H9 (cell line): ENCODE data around the gene GATA1. TPM values are rescaled to one million over a fixed set of nuclear protein-coding genes. Genes with fewer than 3 reads are reported as not detected.

Experiments used
- DNase-seq: peaks from one replicate; pipeline ENCODE4 v3.0.0-alpha.2; 2017
- H2AFZ ChIP-seq: one replicate; pipeline ENCODE4 v1.6.1; 2013; ENCODE audit warnings: mild to moderate bottlenecking, low read length, control low read depth, moderate library complexity
- H2AK5ac ChIP-seq: 2 replicates; pipeline ENCODE4 v1.6.1; 2013; ENCODE audit warnings: low read length, control low read depth, mixed read lengths; ENCODE audit not compliant: insufficient read length
- H2BK120ac ChIP-seq: one replicate; pipeline ENCODE4 v1.6.1; 2013; ENCODE audit warnings: low read depth, mild to moderate bottlenecking, low read length, control low read depth, inconsistent platforms; ENCODE audit not compliant: poor library complexity, severe bottlenecking
- H2BK12ac ChIP-seq: 2 replicates; pipeline ENCODE4 v1.6.1; 2013; ENCODE audit warnings: low read length, control low read depth, mixed read lengths, low read depth; ENCODE audit not compliant: insufficient read length
- H2BK15ac ChIP-seq: 2 replicates; pipeline ENCODE4 v1.6.1; 2013; ENCODE audit warnings: low read depth, low read length, control low read depth
- H2BK20ac ChIP-seq: one replicate; pipeline ENCODE4 v1.6.1; 2013; ENCODE audit warnings: low read depth, mild to moderate bottlenecking, low read length, control low read depth, inconsistent platforms; ENCODE audit not compliant: poor library complexity, severe bottlenecking
- H2BK5ac ChIP-seq: 2 replicates; pipeline ENCODE4 v1.6.1; 2013; ENCODE audit warnings: low read length, control low read depth, mixed read lengths; ENCODE audit not compliant: insufficient read length
- H3K14ac ChIP-seq: 2 replicates; pipeline ENCODE4 v1.6.1; 2013; ENCODE audit warnings: low read length, control low read depth; ENCODE audit not compliant: insufficient read depth
- H3K18ac ChIP-seq: 2 replicates; pipeline ENCODE4 v1.6.1; 2013; ENCODE audit warnings: low read depth, mild to moderate bottlenecking, mixed read lengths, low read length, control low read depth; ENCODE audit not compliant: insufficient read length
- H3K23ac ChIP-seq: 2 replicates; pipeline ENCODE4 v1.6.1; 2013; ENCODE audit warnings: low read length, control low read depth, mixed read lengths, low read depth; ENCODE audit not compliant: insufficient read length
- H3K23me2 ChIP-seq: 2 replicates; pipeline ENCODE4 v1.6.1; 2013; ENCODE audit warnings: low read depth, mild to moderate bottlenecking, mixed read lengths, low read length, control low read depth; ENCODE audit not compliant: insufficient read length, poor library complexity, severe bottlenecking
- H3K27ac ChIP-seq: 2 replicates; pipeline ENCODE4 v1.5.1; 2013; ENCODE audit warnings: low read length, control low read depth, mixed read lengths, low read depth; ENCODE audit not compliant: insufficient read length
- H3K27me3 ChIP-seq: 2 replicates; pipeline ENCODE4 v1.6.1; 2013; ENCODE audit warnings: low read length, control low read depth, inconsistent platforms; ENCODE audit not compliant: insufficient read depth
- H3K4ac ChIP-seq: 2 replicates; pipeline ENCODE4 v1.6.1; 2013; ENCODE audit warnings: low read depth, mild to moderate bottlenecking, control low read depth, inconsistent platforms, low read length, moderate library complexity
- H3K4me1 ChIP-seq: 2 replicates; pipeline ENCODE4 v1.6.1; 2013; ENCODE audit warnings: low read length, control low read depth, inconsistent platforms; ENCODE audit not compliant: insufficient read depth
- H3K4me2 ChIP-seq: 2 replicates; pipeline ENCODE4 v1.6.1; 2013; ENCODE audit warnings: low read length, control low read depth, mixed read lengths; ENCODE audit not compliant: insufficient read length, insufficient read depth
- H3K56ac ChIP-seq: 2 replicates; pipeline ENCODE4 v1.6.1; 2013; ENCODE audit warnings: low read depth, mild to moderate bottlenecking, mixed read lengths, low read length, control low read depth; ENCODE audit not compliant: insufficient read length
- H3K79me1 ChIP-seq: 2 replicates; pipeline ENCODE4 v1.6.1; 2013; ENCODE audit warnings: low read depth, mild to moderate bottlenecking, moderate library complexity, low read length, control low read depth, inconsistent platforms; ENCODE audit not compliant: insufficient read depth, poor library complexity, severe bottlenecking
- H3K79me2 ChIP-seq: 2 replicates; pipeline ENCODE4 v1.6.1; 2013; ENCODE audit warnings: low read length, control low read depth, inconsistent platforms; ENCODE audit not compliant: insufficient read depth
- H3K9ac ChIP-seq: 2 replicates; pipeline ENCODE4 v1.6.1; 2013; ENCODE audit warnings: low read length, control low read depth, mixed read lengths; ENCODE audit not compliant: insufficient read length; ENCODE audit errors: extremely low read depth
- H3K9me3 ChIP-seq: one replicate; pipeline ENCODE4 v1.6.1; 2013; ENCODE audit warnings: low read depth, low read length, inconsistent platforms; ENCODE audit not compliant: control insufficient read depth
- H3T11ph ChIP-seq: one replicate; pipeline ENCODE4 v1.6.1; 2013; ENCODE audit warnings: mild to moderate bottlenecking, low read length, control low read depth, inconsistent platforms
- H4K20me1 ChIP-seq: one replicate; pipeline ENCODE4 v1.6.1; 2013; ENCODE audit not compliant: control insufficient read depth, insufficient read length, insufficient read depth
- H4K5ac ChIP-seq: 2 replicates; pipeline ENCODE4 v1.6.1; 2013; ENCODE audit warnings: low read depth, mild to moderate bottlenecking, mixed read lengths, low read length, control low read depth; ENCODE audit not compliant: insufficient read length
- H4K8ac ChIP-seq: replicated peaks from 2 replicates; pipeline ENCODE4 v1.6.1; 2013; ENCODE audit warnings: low read length, control low read depth, mixed read lengths, low read depth; ENCODE audit not compliant: insufficient read length
- H4K91ac ChIP-seq: 2 replicates; pipeline ENCODE4 v1.6.1; 2013; ENCODE audit warnings: low read depth, mild to moderate bottlenecking, moderate library complexity, mixed read lengths, low read length, control low read depth; ENCODE audit not compliant: insufficient read length
- H3K27ac Mint-ChIP-seq, 3 experiments: 2 replicates in 2 of 3; 3 replicates in 1 of 3; pipeline ENCODE4 v1.8.0; 2020 to 2021; ENCODE audit warnings: mixed read lengths in 3 of 3, mild to moderate bottlenecking in 1 of 3, moderate library complexity in 1 of 3
- H3K27me3 Mint-ChIP-seq: 2 replicates; pipeline ENCODE4 v1.8.0; 2021; ENCODE audit warnings: low read depth, mild to moderate bottlenecking, moderate library complexity, mixed read lengths
- H3K36me3 Mint-ChIP-seq, 3 experiments: 2 replicates in 2 of 3; 3 replicates in 1 of 3; pipeline ENCODE4 v1.8.0; 2020 to 2021; ENCODE audit warnings: low read depth in 3 of 3, mixed read lengths in 3 of 3; ENCODE audit not compliant: insufficient read depth in 1 of 3
- H3K4me1 Mint-ChIP-seq, 2 experiments: 2 replicates each; pipeline ENCODE4 v1.8.0; 2020; ENCODE audit warnings: mixed read lengths in 2 of 2
- H3K4me3 Mint-ChIP-seq, 2 experiments: 2 replicates in 1 of 2; 3 replicates in 1 of 2; pipeline ENCODE4 v1.8.0; 2020 to 2021; ENCODE audit warnings: mild to moderate bottlenecking in 2 of 2, mixed read lengths in 2 of 2, moderate library complexity in 1 of 2
- H3K9me3 Mint-ChIP-seq, 2 experiments: 2 replicates in 1 of 2; 3 replicates in 1 of 2; pipeline ENCODE4 v1.8.0; 2020; ENCODE audit warnings: mild to moderate bottlenecking in 2 of 2, mixed read lengths in 2 of 2, moderate library complexity in 1 of 2
- WGBS: extraction: QIAGEN DNeasy Blood & Tissue Kit; methylation state at CpG from one replicate; pipeline ENCODE4 v1.1.7; 2013; ENCODE audit warnings: missing lambda C conversion rate, low lambda C conversion rate, mixed read lengths; ENCODE audit not compliant: insufficient read length; ENCODE audit errors: extremely low coverage; 5-methylcytosine and 5-hydroxymethylcytosine counted together
- total RNA-seq: library from RNA; stranded (reverse); gene quantifications from 2 replicates; pipeline ENCODE4 v1.2.1, GENCODE V29; 2021
- TF ChIP-seq, protein P1 (sequence below): fragments of 200-600 bp; sonication (generic); conservative IDR thresholded peaks from 3 replicates; pipeline ENCODE4 v1.8.0; 2021; ENCODE audit warnings: antibody characterized with exemption, mild to moderate bottlenecking

Gene GATA1
- total RNA-seq, 1 experiment from 2014 or later = not detected

DNA sequence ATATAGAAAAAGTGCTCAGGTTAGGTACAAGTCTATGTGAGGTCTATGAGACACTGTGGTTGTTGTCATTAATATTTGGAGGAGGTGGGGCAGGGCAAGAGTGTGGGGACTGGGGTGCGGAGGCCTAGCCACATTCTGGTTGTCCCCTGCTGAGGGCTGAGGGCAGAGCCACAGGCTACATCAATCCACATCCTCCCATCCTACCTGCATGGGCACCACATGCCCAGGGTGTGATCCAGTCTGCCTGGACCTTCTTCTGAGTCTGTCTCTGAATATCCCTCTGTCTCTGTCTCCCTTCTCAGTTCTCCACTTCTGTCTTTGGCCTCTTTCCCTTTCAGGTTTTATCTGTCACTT, 1.2 kb upstream of the GATA1 start:
- Mint-ChIP-seq H3K4me1 (0 out of 4 replicates have a peak, but pooled peaks cover 0 to 3% of the 10 kb centered on the region in 2 experiments), H3K27ac (no peak overlapping the region), H3K9me3 (peaks cover 60 to 82% of the 10 kb centered on the region in 2 experiments), H3K27me3 (peaks cover 18% of the 10 kb centered on the region), H3K4me3 (no peak overlapping the region; a peak in 1 of 5 replicates), H3K36me3 (peaks cover 0 to 4% (median 3%) of the 10 kb centered on the region in 3 experiments; a peak in 3 of 7 replicates)
- Histone ChIP-seq H3K18ac (no peak overlapping the region), H2AK5ac (no peak overlapping the region), H3T11ph (no peak overlapping the region), H3K4ac (no peak overlapping the region), H3K79me1 (no peaks in the 10 kb centered on the region), H4K91ac (no peak overlapping the region), H3K27me3 (no peaks in the 10 kb centered on the region), H3K14ac (no peak overlapping the region), H3K79me2 (no peaks in the 10 kb centered on the region), H3K4me2 (no peak overlapping the region), H2BK15ac (no peak overlapping the region), H3K23ac (no peak overlapping the region), H2BK5ac (no peak overlapping the region), H4K5ac (no peak overlapping the region), H3K56ac (no peak overlapping the region), H2BK120ac (no peak overlapping the region), H2BK20ac (no peak overlapping the region), H2AFZ (no peak overlapping the region), H4K8ac (no peak overlapping the region), H3K27ac (no peak overlapping the region), H2BK12ac (no peak overlapping the region), H4K20me1 (no peaks in the 10 kb centered on the region), H3K9ac (no peak overlapping the region), H3K23me2 (no peaks in the 10 kb centered on the region), H3K9me3 (peaks cover 14% of the 10 kb centered on the region), H3K4me1 (no peaks in the 10 kb centered on the region)
- no CpG with 5 or more reads among the region's 1 CpG for WGBS
- DNase-seq = no peak
- TF ChIP-seq, protein P1, sequence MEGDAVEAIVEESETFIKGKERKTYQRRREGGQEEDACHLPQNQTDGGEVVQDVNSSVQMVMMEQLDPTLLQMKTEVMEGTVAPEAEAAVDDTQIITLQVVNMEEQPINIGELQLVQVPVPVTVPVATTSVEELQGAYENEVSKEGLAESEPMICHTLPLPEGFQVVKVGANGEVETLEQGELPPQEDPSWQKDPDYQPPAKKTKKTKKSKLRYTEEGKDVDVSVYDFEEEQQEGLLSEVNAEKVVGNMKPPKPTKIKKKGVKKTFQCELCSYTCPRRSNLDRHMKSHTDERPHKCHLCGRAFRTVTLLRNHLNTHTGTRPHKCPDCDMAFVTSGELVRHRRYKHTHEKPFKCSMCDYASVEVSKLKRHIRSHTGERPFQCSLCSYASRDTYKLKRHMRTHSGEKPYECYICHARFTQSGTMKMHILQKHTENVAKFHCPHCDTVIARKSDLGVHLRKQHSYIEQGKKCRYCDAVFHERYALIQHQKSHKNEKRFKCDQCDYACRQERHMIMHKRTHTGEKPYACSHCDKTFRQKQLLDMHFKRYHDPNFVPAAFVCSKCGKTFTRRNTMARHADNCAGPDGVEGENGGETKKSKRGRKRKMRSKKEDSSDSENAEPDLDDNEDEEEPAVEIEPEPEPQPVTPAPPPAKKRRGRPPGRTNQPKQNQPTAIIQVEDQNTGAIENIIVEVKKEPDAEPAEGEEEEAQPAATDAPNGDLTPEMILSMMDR = no peak
